SK-N-SH treated with all-trans-retinoic acid at 6 μM for 48 hours (cell line): ENCODE measurements around the gene PDAP1.
A peak's percentile ranks its signal among the peaks of the same experiment; 100 is the strongest.

Source experiments
- ATAC-seq: fragments of 200-7000 bp; cut with Tn5 transposase; 3 replicates; pipeline ENCODE4 v1.9.1; 2020; ENCODE audit warnings: mild to moderate bottlenecking, moderate library complexity
- ARNTL ChIP-seq: fragments of 450-650 bp; formaldehyde crosslinking; IDR thresholded peaks from 2 replicates; pipeline ENCODE4 v1.5.0; 2020; ENCODE audit warnings: low read depth, mild to moderate bottlenecking, moderate library complexity, borderline replicate concordance
- CSDC2 ChIP-seq: fragments of 250-450 bp; sonication (Bioruptor Pico); IDR thresholded peaks from 2 replicates; pipeline ENCODE4 v1.5.0; 2020; ENCODE audit warnings: mild to moderate bottlenecking, moderate library complexity
- ESRRG ChIP-seq: fragments of 250-450 bp; sonication (Bioruptor Pico); IDR thresholded peaks from 2 replicates; pipeline ENCODE4 v1.6.1; 2021; ENCODE audit warnings: mild to moderate bottlenecking
- GLIS3 ChIP-seq: fragments of 250-450 bp; sonication (Bioruptor Pico); IDR thresholded peaks from 2 replicates; pipeline ENCODE4 v1.5.0; 2020; ENCODE audit warnings: mild to moderate bottlenecking, moderate library complexity
- OSR1 ChIP-seq: fragments of 250-450 bp; sonication (Bioruptor Pico); IDR thresholded peaks from 2 replicates; pipeline ENCODE4 v1.8.0; 2022; ENCODE audit warnings: moderate library complexity, mild to moderate bottlenecking, inconsistent platforms
- RARB ChIP-seq: fragments of 250-450 bp; sonication (Bioruptor Pico); IDR thresholded peaks from 2 replicates; pipeline ENCODE4 v1.8.0; 2021; ENCODE audit warnings: mild to moderate bottlenecking, moderate library complexity
- SNAI2 ChIP-seq: fragments of 250-450 bp; sonication (Bioruptor Pico); IDR thresholded peaks from 2 replicates; pipeline ENCODE4 v1.5.0; 2020; ENCODE audit warnings: mild to moderate bottlenecking, moderate library complexity
- TCF4 ChIP-seq: fragments of 250-450 bp; sonication (Bioruptor Pico); IDR thresholded peaks from 2 replicates; pipeline ENCODE4 v1.8.0; 2021; ENCODE audit warnings: mild to moderate bottlenecking, moderate library complexity, borderline replicate concordance
- TOX ChIP-seq: fragments of 250-450 bp; sonication (Bioruptor Pico); IDR thresholded peaks from 2 replicates; pipeline ENCODE4 v1.8.0; 2021; ENCODE audit warnings: mild to moderate bottlenecking, moderate library complexity, borderline replicate concordance
- ZFP3 ChIP-seq: fragments of 250-450 bp; sonication (Bioruptor Pico); IDR thresholded peaks from 2 replicates; pipeline ENCODE4 v1.5.0; 2020; ENCODE audit warnings: mild to moderate bottlenecking, moderate library complexity
- ZFP30 ChIP-seq: fragments of 450-650 bp; formaldehyde crosslinking; IDR thresholded peaks from 2 replicates; pipeline ENCODE4 v1.5.0; 2022; ENCODE audit warnings: mild to moderate bottlenecking, moderate library complexity
- TF ChIP-seq, protein P1 (sequence below): fragments of 250-450 bp; sonication (Bioruptor Pico); IDR thresholded peaks from 2 replicates; pipeline ENCODE4 v1.8.0; 2021; ENCODE audit warnings: low read depth, mild to moderate bottlenecking, moderate library complexity, borderline replicate concordance
- TF ChIP-seq, protein P2 (sequence below): fragments of 250-450 bp; sonication (Bioruptor Pico); IDR thresholded peaks from 2 replicates; pipeline ENCODE4 v1.5.1; 2020; ENCODE audit warnings: low read depth, mild to moderate bottlenecking, moderate library complexity
- TF ChIP-seq, protein P3 (sequence below): fragments of 250-450 bp; sonication (Bioruptor Pico); IDR thresholded peaks from 2 replicates; pipeline ENCODE4 v1.5.0; 2020; ENCODE audit warnings: mild to moderate bottlenecking, moderate library complexity
- TF ChIP-seq, protein P4 (sequence below): fragments of 250-450 bp; sonication (Bioruptor Pico); IDR thresholded peaks from 2 replicates; pipeline ENCODE4 v1.5.1; 2021; ENCODE audit warnings: mild to moderate bottlenecking, moderate library complexity
- TF ChIP-seq, protein P5 (sequence below): fragments of 250-450 bp; sonication (Bioruptor Pico); IDR thresholded peaks from 2 replicates; pipeline ENCODE4 v1.8.0; 2020; ENCODE audit warnings: mild to moderate bottlenecking, moderate library complexity, borderline replicate concordance

PDAP1 gene

DNA sequence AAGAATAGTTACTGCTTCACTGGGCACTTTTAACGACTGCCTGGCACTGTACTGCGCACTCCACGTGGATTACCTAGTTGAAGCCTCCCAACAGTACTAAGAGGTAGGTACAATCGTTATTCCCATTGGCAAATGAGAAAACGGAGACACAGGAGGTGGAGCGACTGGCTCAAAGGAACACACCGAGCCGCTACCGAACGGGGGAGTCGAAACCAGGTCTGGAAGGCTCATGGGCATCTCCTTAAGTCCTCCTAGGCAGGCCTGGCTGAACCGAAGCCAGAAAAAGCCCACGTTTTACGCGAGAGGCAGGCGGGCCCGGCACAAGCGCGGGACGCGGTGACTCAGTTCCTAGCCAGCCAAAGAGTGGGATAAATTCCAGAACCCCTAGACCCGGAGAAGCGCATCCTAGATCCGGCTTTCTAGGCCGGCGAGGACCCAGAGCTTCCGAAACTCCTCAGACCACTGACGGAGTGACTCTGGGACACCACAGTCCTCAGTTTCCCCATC is 472 bp downstream of the PDAP1 start:
- 0 out of 2 replicates have a peak, but pooled peaks have one; percentile 21 for TF ChIP-seq ZFP3 (CRISPR knock-in tag)
- peak; percentile 10; the same call in 1 of the 2 replicates for TF ChIP-seq GLIS3 (CRISPR knock-in tag)
- TF ChIP-seq TCF4 (CRISPR knock-in tag) = no peak
- ATAC-seq = peak; percentile 62

DNA sequence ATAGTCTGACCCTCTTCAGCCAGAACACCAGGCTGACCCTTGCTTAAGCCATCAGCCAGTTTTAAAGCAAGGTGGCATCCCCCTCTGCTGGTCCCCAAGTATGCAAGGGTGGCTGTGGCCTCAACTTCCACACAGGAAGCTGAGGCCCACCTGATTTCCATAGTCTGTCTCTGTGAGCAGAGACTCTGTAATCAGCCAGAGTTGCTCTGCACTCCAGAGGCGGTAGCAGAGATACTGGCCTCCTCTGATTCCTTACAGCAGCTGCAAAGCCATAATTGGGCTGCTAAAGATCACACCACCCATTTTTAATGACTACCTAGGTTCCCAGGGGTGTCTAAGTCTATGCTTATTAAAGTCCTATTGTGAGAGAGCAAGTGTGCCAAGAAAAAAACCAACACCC is 1.8 kb downstream of the PDAP1 start:
- TF ChIP-seq, protein P1, sequence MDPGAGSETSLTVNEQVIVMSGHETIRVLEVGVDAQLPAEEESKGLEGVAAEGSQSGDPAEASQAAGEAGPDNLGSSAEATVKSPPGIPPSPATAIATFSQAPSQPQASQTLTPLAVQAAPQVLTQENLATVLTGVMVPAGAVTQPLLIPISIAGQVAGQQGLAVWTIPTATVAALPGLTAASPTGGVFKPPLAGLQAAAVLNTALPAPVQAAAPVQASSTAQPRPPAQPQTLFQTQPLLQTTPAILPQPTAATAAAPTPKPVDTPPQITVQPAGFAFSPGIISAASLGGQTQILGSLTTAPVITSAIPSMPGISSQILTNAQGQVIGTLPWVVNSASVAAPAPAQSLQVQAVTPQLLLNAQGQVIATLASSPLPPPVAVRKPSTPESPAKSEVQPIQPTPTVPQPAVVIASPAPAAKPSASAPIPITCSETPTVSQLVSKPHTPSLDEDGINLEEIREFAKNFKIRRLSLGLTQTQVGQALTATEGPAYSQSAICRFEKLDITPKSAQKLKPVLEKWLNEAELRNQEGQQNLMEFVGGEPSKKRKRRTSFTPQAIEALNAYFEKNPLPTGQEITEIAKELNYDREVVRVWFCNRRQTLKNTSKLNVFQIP (CRISPR knock-in tag) = no peak
- TF ChIP-seq, protein P2, sequence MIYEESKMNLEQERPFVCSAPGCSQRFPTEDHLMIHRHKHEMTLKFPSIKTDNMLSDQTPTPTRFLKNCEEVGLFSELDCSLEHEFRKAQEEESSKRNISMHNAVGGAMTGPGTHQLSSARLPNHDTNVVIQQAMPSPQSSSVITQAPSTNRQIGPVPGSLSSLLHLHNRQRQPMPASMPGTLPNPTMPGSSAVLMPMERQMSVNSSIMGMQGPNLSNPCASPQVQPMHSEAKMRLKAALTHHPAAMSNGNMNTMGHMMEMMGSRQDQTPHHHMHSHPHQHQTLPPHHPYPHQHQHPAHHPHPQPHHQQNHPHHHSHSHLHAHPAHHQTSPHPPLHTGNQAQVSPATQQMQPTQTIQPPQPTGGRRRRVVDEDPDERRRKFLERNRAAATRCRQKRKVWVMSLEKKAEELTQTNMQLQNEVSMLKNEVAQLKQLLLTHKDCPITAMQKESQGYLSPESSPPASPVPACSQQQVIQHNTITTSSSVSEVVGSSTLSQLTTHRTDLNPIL (CRISPR knock-in tag) = no peak
- TF ChIP-seq ZFP3 (CRISPR knock-in tag) = no peak
- TF ChIP-seq RARB (CRISPR knock-in tag) = no peak
- no peak for TF ChIP-seq TCF4 (CRISPR knock-in tag)
- TF ChIP-seq, protein P3, sequence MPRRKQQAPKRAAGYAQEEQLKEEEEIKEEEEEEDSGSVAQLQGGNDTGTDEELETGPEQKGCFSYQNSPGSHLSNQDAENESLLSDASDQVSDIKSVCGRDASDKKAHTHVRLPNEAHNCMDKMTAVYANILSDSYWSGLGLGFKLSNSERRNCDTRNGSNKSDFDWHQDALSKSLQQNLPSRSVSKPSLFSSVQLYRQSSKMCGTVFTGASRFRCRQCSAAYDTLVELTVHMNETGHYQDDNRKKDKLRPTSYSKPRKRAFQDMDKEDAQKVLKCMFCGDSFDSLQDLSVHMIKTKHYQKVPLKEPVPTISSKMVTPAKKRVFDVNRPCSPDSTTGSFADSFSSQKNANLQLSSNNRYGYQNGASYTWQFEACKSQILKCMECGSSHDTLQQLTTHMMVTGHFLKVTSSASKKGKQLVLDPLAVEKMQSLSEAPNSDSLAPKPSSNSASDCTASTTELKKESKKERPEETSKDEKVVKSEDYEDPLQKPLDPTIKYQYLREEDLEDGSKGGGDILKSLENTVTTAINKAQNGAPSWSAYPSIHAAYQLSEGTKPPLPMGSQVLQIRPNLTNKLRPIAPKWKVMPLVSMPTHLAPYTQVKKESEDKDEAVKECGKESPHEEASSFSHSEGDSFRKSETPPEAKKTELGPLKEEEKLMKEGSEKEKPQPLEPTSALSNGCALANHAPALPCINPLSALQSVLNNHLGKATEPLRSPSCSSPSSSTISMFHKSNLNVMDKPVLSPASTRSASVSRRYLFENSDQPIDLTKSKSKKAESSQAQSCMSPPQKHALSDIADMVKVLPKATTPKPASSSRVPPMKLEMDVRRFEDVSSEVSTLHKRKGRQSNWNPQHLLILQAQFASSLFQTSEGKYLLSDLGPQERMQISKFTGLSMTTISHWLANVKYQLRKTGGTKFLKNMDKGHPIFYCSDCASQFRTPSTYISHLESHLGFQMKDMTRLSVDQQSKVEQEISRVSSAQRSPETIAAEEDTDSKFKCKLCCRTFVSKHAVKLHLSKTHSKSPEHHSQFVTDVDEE = no peak
- no peak for TF ChIP-seq CSDC2 (CRISPR knock-in tag)
- TF ChIP-seq, protein P4, sequence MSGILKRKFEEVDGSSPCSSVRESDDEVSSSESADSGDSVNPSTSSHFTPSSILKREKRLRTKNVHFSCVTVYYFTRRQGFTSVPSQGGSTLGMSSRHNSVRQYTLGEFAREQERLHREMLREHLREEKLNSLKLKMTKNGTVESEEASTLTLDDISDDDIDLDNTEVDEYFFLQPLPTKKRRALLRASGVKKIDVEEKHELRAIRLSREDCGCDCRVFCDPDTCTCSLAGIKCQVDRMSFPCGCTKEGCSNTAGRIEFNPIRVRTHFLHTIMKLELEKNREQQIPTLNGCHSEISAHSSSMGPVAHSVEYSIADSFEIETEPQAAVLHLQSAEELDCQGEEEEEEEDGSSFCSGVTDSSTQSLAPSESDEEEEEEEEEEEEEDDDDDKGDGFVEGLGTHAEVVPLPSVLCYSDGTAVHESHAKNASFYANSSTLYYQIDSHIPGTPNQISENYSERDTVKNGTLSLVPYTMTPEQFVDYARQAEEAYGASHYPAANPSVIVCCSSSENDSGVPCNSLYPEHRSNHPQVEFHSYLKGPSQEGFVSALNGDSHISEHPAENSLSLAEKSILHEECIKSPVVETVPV (CRISPR knock-in tag) = no peak
- TF ChIP-seq ZFP30 = no peak
- TF ChIP-seq ARNTL = no peak
- no peak for ATAC-seq

DNA sequence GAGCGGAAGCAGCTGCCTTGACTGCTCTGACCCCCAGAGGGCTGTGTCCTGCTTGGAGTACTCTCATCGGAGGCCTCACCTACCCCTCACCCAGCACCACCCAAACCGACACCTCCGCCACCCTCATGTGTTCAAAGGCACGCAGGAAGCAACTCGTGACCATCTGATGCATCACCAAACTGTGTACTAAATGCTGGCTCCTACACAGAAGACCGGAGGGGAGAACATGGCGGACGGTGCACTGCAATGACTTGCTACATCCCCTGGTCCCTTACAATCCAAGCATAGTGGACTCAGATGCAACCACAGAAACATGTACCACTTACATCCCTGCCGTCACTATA is 3.4 kb downstream of the PDAP1 start:
- ATAC-seq = no peak
- TF ChIP-seq ARNTL = no peak
- no peak for TF ChIP-seq TOX (CRISPR knock-in tag)
- TF ChIP-seq GLIS3 (CRISPR knock-in tag) = no peak
- TF ChIP-seq, protein P1 (CRISPR knock-in tag) = no peak
- no peak for TF ChIP-seq SNAI2 (CRISPR knock-in tag)
- no peak for TF ChIP-seq OSR1 (CRISPR knock-in tag)
- TF ChIP-seq RARB (CRISPR knock-in tag) = no peak
- TF ChIP-seq, protein P5, sequence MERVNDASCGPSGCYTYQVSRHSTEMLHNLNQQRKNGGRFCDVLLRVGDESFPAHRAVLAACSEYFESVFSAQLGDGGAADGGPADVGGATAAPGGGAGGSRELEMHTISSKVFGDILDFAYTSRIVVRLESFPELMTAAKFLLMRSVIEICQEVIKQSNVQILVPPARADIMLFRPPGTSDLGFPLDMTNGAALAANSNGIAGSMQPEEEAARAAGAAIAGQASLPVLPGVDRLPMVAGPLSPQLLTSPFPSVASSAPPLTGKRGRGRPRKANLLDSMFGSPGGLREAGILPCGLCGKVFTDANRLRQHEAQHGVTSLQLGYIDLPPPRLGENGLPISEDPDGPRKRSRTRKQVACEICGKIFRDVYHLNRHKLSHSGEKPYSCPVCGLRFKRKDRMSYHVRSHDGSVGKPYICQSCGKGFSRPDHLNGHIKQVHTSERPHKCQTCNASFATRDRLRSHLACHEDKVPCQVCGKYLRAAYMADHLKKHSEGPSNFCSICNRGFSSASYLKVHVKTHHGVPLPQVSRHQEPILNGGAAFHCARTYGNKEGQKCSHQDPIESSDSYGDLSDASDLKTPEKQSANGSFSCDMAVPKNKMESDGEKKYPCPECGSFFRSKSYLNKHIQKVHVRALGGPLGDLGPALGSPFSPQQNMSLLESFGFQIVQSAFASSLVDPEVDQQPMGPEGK (CRISPR knock-in tag) = no peak
- no peak for TF ChIP-seq ESRRG (CRISPR knock-in tag)
